ENCODE results near the gene KCNB1. TPM values are rescaled to one million over a fixed set of nuclear protein-coding genes. Genes with fewer than 3 reads are reported as not detected.

KCNB1 gene
- total and polyA plus RNA-seq, 2 donors (not counting 1 experiment from before 2014, with no cell fraction given), result 0.12 TPM; not detected in 1

DNA sequence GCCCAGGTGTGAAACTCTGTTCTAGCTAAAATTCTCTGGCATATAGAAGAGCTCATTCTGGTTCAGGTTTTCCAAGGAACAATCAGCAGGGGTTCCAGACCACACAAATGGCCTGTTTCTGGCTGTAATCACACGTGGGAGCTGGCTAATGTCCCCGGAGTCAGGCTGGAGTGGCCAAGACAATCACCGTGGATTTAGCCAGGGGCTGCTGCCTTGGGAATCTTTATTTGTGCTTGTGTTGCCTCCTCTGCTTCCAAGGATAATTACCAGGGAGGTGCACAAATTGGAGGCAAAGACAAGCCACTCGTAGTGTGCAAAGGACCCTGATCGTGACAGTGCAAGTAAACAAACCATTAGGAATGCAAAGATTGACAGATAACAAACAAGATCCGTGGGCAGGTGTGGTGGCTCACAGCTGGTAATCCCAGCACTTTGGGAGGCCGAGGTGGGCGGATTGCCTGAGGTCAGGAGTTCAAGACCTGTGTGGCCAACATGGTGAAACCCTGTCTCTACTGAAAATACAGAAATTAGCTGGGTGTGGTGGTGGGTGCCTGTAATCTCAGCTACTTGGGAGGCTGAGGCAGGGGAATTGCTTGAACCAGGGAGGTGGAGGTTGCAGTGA lies 77.3 kb downstream of the KCNB1 start:
- Histone ChIP-seq H3K4me2 (replicated peaks; ENCODE audit: low read depth, low read length, poor library complexity, severe bottlenecking) (no peak overlapping the region), H2AFZ (ENCODE audit: insufficient read depth, low read depth, low read length, poor library complexity, severe bottlenecking) (no peak overlapping the region), H3K79me2 (ENCODE audit: control insufficient read depth, insufficient read depth, low read length) (no peaks in the 10 kb centered on the region), H3K4me3 (ENCODE audit: control extremely low read depth in 1 of 5, extremely low read depth in 1 of 5, insufficient read depth in 1 of 5, low read depth in 2 of 5, low read length in 4 of 5) (no peak overlapping the region), H3K27me3 (replicated peaks in 1 of 4; ENCODE audit: control extremely low read depth in 1 of 4, control insufficient read depth in 3 of 4, insufficient read depth in 4 of 4, low read length in 3 of 4) (no peaks in the 10 kb centered on the region), H3K36me3 (replicated peaks in 1 of 2; ENCODE audit: control extremely low read depth in 1 of 2, control insufficient read depth in 1 of 2, extremely low read depth in 1 of 2, insufficient read depth in 2 of 2, low read length in 1 of 2) (no peaks in the 10 kb centered on the region), H4K20me1 (ENCODE audit: control insufficient read depth, insufficient read depth, low read length, poor library complexity, severe bottlenecking) (no peaks in the 10 kb centered on the region), H3K4me1 (ENCODE audit: control insufficient read depth in 2 of 2, insufficient read depth in 2 of 2, low read length in 2 of 2) (no peaks in the 10 kb centered on the region), H3K27ac (ENCODE audit: low read length in 2 of 2) (no peak overlapping the region), H3K9me3 (ENCODE audit: control extremely low read depth in 1 of 3, control insufficient read depth in 2 of 3, insufficient read depth in 1 of 3, low read length in 2 of 3) (no peaks in the 10 kb centered on the region), H3K9ac (ENCODE audit: low read length) (no peak overlapping the region)
- DNase-seq (no peak), ATAC-seq (ENCODE audit: low read depth) (no peak)
- H3K27me3 Mint-ChIP-seq, result peaks cover 38% of the 10 kb centered on the region
- no peaks in the 10 kb centered on the region for H3K4me1 Mint-ChIP-seq
- peaks cover 2% of the 10 kb centered on the region for H3K9me3 Mint-ChIP-seq (ENCODE audit: insufficient read depth)
- intact Hi-C loops (cut with micrococcal nuclease), result no loop called here
- no peak overlapping the region for H3K27ac Mint-ChIP-seq
- no peak overlapping the region for H3K4me3 Mint-ChIP-seq
- 53% methylated on average over 8 of the region's 8 CpGs for WGBS (ENCODE audit: insufficient coverage)
- ChIA-PET POLR2A (no interaction called here), CTCF (no interaction called here)
- TF ChIP-seq, protein P1, sequence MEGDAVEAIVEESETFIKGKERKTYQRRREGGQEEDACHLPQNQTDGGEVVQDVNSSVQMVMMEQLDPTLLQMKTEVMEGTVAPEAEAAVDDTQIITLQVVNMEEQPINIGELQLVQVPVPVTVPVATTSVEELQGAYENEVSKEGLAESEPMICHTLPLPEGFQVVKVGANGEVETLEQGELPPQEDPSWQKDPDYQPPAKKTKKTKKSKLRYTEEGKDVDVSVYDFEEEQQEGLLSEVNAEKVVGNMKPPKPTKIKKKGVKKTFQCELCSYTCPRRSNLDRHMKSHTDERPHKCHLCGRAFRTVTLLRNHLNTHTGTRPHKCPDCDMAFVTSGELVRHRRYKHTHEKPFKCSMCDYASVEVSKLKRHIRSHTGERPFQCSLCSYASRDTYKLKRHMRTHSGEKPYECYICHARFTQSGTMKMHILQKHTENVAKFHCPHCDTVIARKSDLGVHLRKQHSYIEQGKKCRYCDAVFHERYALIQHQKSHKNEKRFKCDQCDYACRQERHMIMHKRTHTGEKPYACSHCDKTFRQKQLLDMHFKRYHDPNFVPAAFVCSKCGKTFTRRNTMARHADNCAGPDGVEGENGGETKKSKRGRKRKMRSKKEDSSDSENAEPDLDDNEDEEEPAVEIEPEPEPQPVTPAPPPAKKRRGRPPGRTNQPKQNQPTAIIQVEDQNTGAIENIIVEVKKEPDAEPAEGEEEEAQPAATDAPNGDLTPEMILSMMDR (IDR thresholded peaks at IDR 0.05), result no peak
- TF ChIP-seq EZH2 (IDR thresholded peaks at IDR 0.05; ENCODE audit: borderline replicate concordance, insufficient read depth, low read depth, low read length, poor library complexity, severe bottlenecking), result no peak

DNA sequence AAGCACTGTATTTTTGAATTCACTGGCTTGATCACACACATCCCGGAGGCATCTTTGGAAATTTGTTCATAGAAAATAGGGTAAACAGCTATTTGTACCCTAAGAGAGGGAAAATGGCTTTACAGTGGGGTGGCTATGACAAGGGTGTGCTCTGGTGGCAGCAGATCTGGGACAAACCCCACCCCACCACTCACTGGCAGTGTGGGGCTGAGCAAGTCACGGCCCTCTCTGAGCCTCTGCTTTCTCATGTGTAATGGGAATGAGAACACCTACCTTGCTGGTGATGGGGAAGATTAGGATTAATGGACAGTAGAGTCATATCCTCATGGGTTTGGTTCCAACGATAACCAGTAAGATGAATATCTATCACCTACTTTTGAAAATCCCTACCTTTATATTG lies 78.0 kb downstream of the KCNB1 start:
- no peaks in the 10 kb centered on the region for H3K4me1 ChIP-seq (ENCODE audit: control insufficient read depth in 2 of 2, insufficient read depth in 2 of 2, low read length in 2 of 2)
- ATAC-seq (ENCODE audit: low read depth), result no peak
- no peaks in the 10 kb centered on the region for H3K36me3 ChIP-seq (replicated peaks in 1 of 2; ENCODE audit: control extremely low read depth in 1 of 2, control insufficient read depth in 1 of 2, extremely low read depth in 1 of 2, insufficient read depth in 2 of 2, low read length in 1 of 2)
- no peak overlapping the region for H3K4me3 Mint-ChIP-seq
- CTCF ChIA-PET, result no interaction called here
- POLR2A ChIA-PET, result no interaction called here
- TF ChIP-seq EZH2 (IDR thresholded peaks at IDR 0.05; ENCODE audit: borderline replicate concordance, insufficient read depth, low read depth, low read length, poor library complexity, severe bottlenecking), result no peak
- H3K27me3 Mint-ChIP-seq, result peaks cover 42% of the 10 kb centered on the region
- H3K27ac Mint-ChIP-seq, result no peak overlapping the region
- H3K27me3 ChIP-seq (replicated peaks in 1 of 4; ENCODE audit: control extremely low read depth in 1 of 4, control insufficient read depth in 3 of 4, insufficient read depth in 4 of 4, low read length in 3 of 4), result no peaks in the 10 kb centered on the region
- no peak overlapping the region for H3K4me3 ChIP-seq (ENCODE audit: control extremely low read depth in 1 of 5, extremely low read depth in 1 of 5, insufficient read depth in 1 of 5, low read depth in 2 of 5, low read length in 4 of 5)
- no peak overlapping the region for H3K9ac ChIP-seq (ENCODE audit: low read length)
- no CpG with 5 or more reads among the region's 3 CpGs for WGBS (ENCODE audit: insufficient coverage)
- intact Hi-C loops (cut with micrococcal nuclease), result no loop called here
- no peak overlapping the region for H3K4me2 ChIP-seq (replicated peaks; ENCODE audit: low read depth, low read length, poor library complexity, severe bottlenecking)
- H3K9me3 Mint-ChIP-seq (ENCODE audit: insufficient read depth), result peaks cover 2% of the 10 kb centered on the region
- H3K9me3 ChIP-seq (ENCODE audit: control extremely low read depth in 1 of 3, control insufficient read depth in 2 of 3, insufficient read depth in 1 of 3, low read length in 2 of 3), result no peaks in the 10 kb centered on the region
- no peak for DNase-seq
- H3K79me2 ChIP-seq (ENCODE audit: control insufficient read depth, insufficient read depth, low read length), result no peaks in the 10 kb centered on the region
- H3K4me1 Mint-ChIP-seq, result no peaks in the 10 kb centered on the region
- H4K20me1 ChIP-seq (ENCODE audit: control insufficient read depth, insufficient read depth, low read length, poor library complexity, severe bottlenecking), result no peaks in the 10 kb centered on the region
- H3K27ac ChIP-seq (ENCODE audit: low read length in 2 of 2), result no peak overlapping the region
- H2AFZ ChIP-seq (ENCODE audit: insufficient read depth, low read depth, low read length, poor library complexity, severe bottlenecking), result no peak overlapping the region

All from B cell (primary cell).